Measurements from ENCODE around the gene CNTROB.

DNA sequence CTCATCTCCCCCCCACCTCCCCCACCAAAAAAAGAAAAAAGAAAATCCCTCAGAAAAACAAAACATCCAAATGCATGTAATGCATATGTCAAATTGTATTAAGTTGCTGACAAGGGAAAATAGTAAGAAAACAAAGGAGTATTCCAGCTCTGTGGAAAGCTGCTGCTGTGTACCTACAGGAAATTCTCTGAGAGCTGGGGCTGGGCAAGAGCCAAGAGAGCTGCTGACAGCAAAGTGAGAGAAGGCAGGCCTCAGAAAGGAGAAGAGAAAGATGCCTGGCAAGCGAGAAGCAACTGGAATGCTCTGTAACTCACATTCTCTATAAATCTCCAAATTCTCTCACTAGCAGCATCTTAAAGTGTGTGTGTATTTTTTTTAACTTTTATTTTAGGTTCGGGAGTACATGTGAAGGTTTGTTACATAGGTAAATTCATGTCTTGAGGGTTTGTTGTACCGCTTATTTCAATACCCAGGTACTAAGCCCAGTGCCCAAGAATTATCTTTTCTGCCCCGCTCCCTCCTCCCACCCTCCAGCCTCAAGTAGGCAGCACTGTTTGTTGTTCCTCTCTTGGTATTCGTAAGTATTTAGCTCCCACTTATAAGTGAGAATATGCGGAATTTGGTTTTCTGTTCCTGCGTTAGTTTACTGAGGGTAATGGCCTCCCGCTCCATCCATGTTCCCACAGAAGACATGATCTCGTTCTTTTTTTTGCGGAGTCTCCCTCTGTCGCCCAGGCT lies 24.4 kb downstream of the CNTROB start:
- TF ChIP-seq, protein P1, sequence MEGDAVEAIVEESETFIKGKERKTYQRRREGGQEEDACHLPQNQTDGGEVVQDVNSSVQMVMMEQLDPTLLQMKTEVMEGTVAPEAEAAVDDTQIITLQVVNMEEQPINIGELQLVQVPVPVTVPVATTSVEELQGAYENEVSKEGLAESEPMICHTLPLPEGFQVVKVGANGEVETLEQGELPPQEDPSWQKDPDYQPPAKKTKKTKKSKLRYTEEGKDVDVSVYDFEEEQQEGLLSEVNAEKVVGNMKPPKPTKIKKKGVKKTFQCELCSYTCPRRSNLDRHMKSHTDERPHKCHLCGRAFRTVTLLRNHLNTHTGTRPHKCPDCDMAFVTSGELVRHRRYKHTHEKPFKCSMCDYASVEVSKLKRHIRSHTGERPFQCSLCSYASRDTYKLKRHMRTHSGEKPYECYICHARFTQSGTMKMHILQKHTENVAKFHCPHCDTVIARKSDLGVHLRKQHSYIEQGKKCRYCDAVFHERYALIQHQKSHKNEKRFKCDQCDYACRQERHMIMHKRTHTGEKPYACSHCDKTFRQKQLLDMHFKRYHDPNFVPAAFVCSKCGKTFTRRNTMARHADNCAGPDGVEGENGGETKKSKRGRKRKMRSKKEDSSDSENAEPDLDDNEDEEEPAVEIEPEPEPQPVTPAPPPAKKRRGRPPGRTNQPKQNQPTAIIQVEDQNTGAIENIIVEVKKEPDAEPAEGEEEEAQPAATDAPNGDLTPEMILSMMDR (IDR thresholded peaks at IDR 0.05), result no peak
- no peak for TF ChIP-seq EZH2 (IDR thresholded peaks at IDR 0.05; ENCODE audit: borderline replicate concordance, insufficient read depth, low read depth, low read length, poor library complexity, severe bottlenecking)
